Uterus (tissue), 4 donors: ENCODE measurements around the gene SARS1. TPM values are rescaled to one million over a fixed set of nuclear protein-coding genes. Genes with fewer than 3 reads are reported as not detected.

ENCODE experiments used
- DNase-seq, 2 donors: peaks; one replicate each; pipeline ENCODE4 v3.0.0-alpha.2; 2019 to 2020
- H3K27ac ChIP-seq, 2 donors: fragments of 200-600 bp; sonication (generic); 1 replicate in 1 of 2; 2 replicates in 1 of 2; pipeline ENCODE4 v1.5.1; 2016 to 2018
- H3K27me3 ChIP-seq, 2 donors: fragments of 200-600 bp; sonication (generic); one replicate each; pipeline ENCODE4 v1.5.1; 2018 to 2019; ENCODE audit warnings: control low read depth in 1 of 2
- H3K36me3 ChIP-seq, 2 donors: fragments of 200-600 bp; sonication (generic); one replicate each; pipeline ENCODE4 v1.5.1; 2019; ENCODE audit warnings: control low read depth in 1 of 2
- H3K4me1 ChIP-seq, 2 donors: fragments of 200-600 bp; sonication (generic); one replicate each; pipeline ENCODE4 v1.5.1; 2018 to 2019; ENCODE audit warnings: control low read depth in 1 of 2
- H3K4me3 ChIP-seq, 2 donors: fragments of 200-600 bp; sonication (generic); 1 replicate in 1 of 2; 2 replicates in 1 of 2; pipeline ENCODE4 v1.5.1; 2018 to 2019; ENCODE audit warnings: mild to moderate bottlenecking in 1 of 2
- H3K9me3 ChIP-seq, 2 donors: fragments of 200-600 bp; sonication (generic); one replicate each; pipeline ENCODE4 v1.5.1; 2019; ENCODE audit warnings: control low read depth in 1 of 2
- CTCF ChIP-seq, 4 experiments: fragments of 200-600 bp in 2 of 4; fragments of 450-650 bp in 2 of 4; sonication (generic) in 2 of 4; IDR thresholded peaks; one replicate each; pipeline ENCODE4 v1.5.1; 2016 to 2019; ENCODE audit warnings: antibody characterized with exemption in 4 of 4, mild to moderate bottlenecking in 2 of 4, moderate library complexity in 1 of 4
- POLR2A ChIP-seq, 2 donors: fragments of 450-650 bp; IDR thresholded peaks; one replicate each; pipeline ENCODE4 v1.6.1; 2016; ENCODE audit warnings: antibody characterized with exemption in 2 of 2, mild to moderate bottlenecking in 1 of 2, moderate library complexity in 1 of 2
- intact Hi-C: fragments of 100-400 bp; cut with DNase I; formaldehyde crosslinking; loops from one replicate; pipeline ENCODE4 v1.15.1; 2023; ENCODE audit warnings: low total_unique reads
- total RNA-seq, 4 donors: library from RNA; depleted of rRNA in 3 of 4; stranded (reverse); fragments of >200 nt in 3 of 4; gene quantifications; one replicate each; pipeline versions ENCODE4 v1.1.0 to v1.2.4, GENCODE V29; 2014 to 2023
- donor health status: DM: yes; HTN: yes; CAD: no.

The SARS1 gene
- total RNA-seq, 4 donors from 2014 or later = 98.1 to 138 (median 112) TPM

- intact Hi-C loops = no loop called here
- no peak for DNase-seq
- H3K27ac ChIP-seq = peak overlapping the region in 1 of 2 donors; percentile 76
- H3K27me3 ChIP-seq = no peaks in the 10 kb centered on the region
- no peak for TF ChIP-seq POLR2A (IDR thresholded peaks at IDR 0.05)
- no peak for TF ChIP-seq CTCF (IDR thresholded peaks at IDR 0.05)
- no peak overlapping the region for H3K4me3 ChIP-seq
- no peaks in the 10 kb centered on the region for H3K36me3 ChIP-seq
- H3K4me1 ChIP-seq = peaks cover 0 to 18% of the 10 kb centered on the region in 2 donors
- H3K9me3 ChIP-seq = no peaks in the 10 kb centered on the region
Measured at GRCh38 chr1:109241344-109241743, 27.6 kb downstream of the SARS1 start.

GRCh38 chr1:109241841-109242345, 28.2 kb downstream of the SARS1 start:
- Histone ChIP-seq H3K9me3 (no peaks in the 10 kb centered on the region), H3K4me3 (no peak overlapping the region), H3K27me3 (no peaks in the 10 kb centered on the region), H3K27ac (peak overlapping the region in 1 of 2 donors; percentile 46), H3K4me1 (peaks cover 0 to 18% of the 10 kb centered on the region in 2 donors), H3K36me3 (no peaks in the 10 kb centered on the region)
- DNase-seq = no peak
- intact Hi-C loops = no loop called here
- TF ChIP-seq POLR2A (IDR thresholded peaks at IDR 0.05) (no peak), CTCF (IDR thresholded peaks at IDR 0.05) (no peak)

GRCh38 chr1:109242387-109242786, 28.7 kb downstream of the SARS1 start:
- Histone ChIP-seq H3K27me3 (no peaks in the 10 kb centered on the region), H3K27ac (peak overlapping the region in 1 of 2 donors; percentile 46)

GRCh38 chr1:109243221-109243620, 29.5 kb downstream of the SARS1 start:
- Histone ChIP-seq H3K9me3 (no peaks in the 10 kb centered on the region), H3K36me3 (no peaks in the 10 kb centered on the region), H3K27ac (no peak overlapping the region), H3K4me1 (peaks cover 0 to 18% of the 10 kb centered on the region in 2 donors), H3K4me3 (no peak overlapping the region), H3K27me3 (no peaks in the 10 kb centered on the region)
- no peak for DNase-seq
- TF ChIP-seq POLR2A (IDR thresholded peaks at IDR 0.05) (no peak), CTCF (IDR thresholded peaks at IDR 0.05) (no peak)
- intact Hi-C loops = no loop called here

More at GRCh38 chr1:109242387-109242786, 28.7 kb downstream of the SARS1 start:
- Histone ChIP-seq H3K36me3 (no peaks in the 10 kb centered on the region), H3K4me3 (no peak overlapping the region), H3K4me1 (peaks cover 0 to 18% of the 10 kb centered on the region in 2 donors), H3K9me3 (no peaks in the 10 kb centered on the region)
- TF ChIP-seq CTCF (IDR thresholded peaks at IDR 0.05) (no peak), POLR2A (IDR thresholded peaks at IDR 0.05) (no peak)
- peak in 1 of 2 donors; percentile 61 for DNase-seq
- intact Hi-C loops = no loop called here

GRCh38 chr1:109243860-109244552, 30.3 kb downstream of the SARS1 start:
- Histone ChIP-seq H3K27me3 (no peaks in the 10 kb centered on the region), H3K4me3 (no peak overlapping the region), H3K36me3 (no peaks in the 10 kb centered on the region), H3K9me3 (no peaks in the 10 kb centered on the region), H3K27ac (no peak overlapping the region), H3K4me1 (peaks cover 0 to 20% of the 10 kb centered on the region in 2 donors)
- TF ChIP-seq POLR2A (IDR thresholded peaks at IDR 0.05) = no peak
- TF ChIP-seq CTCF (IDR thresholded peaks at IDR 0.05) = no peak
- intact Hi-C loops = no loop called here
- DNase-seq = no peak
